Ascending aorta (tissue), 2 donors: ENCODE measurements around the gene VSIG4. TPM values are rescaled to one million over a fixed set of nuclear protein-coding genes. Genes with fewer than 3 reads are reported as not detected.

Experiments
- DNase-seq, 2 donors: peaks; one replicate each; pipeline ENCODE4 v3.0.0-alpha.2; 2019; ENCODE audit warnings: low spot score in 2 of 2
- H3K27ac ChIP-seq, 2 donors: fragments of 200-600 bp; sonication (generic); one replicate each; pipeline ENCODE4 v1.5.1; 2016 to 2017; ENCODE audit warnings: mild to moderate bottlenecking in 1 of 2
- H3K27me3 ChIP-seq: fragments of 200-600 bp; sonication (generic); one replicate; pipeline ENCODE4 v1.5.1; 2017
- H3K36me3 ChIP-seq, 2 donors: fragments of 200-600 bp; sonication (generic); one replicate each; pipeline ENCODE4 v1.5.1; 2016
- H3K4me1 ChIP-seq, 2 donors: fragments of 200-600 bp; sonication (generic); one replicate each; pipeline ENCODE4 v1.5.1; 2016 to 2017; ENCODE audit warnings: mild to moderate bottlenecking in 1 of 2
- H3K4me3 ChIP-seq, 2 donors: fragments of 200-600 bp; sonication (generic); one replicate each; pipeline ENCODE4 v1.5.1; 2016 to 2017; ENCODE audit warnings: mild to moderate bottlenecking in 1 of 2
- H3K9me3 ChIP-seq, 2 donors: fragments of 200-600 bp; sonication (generic); one replicate each; pipeline ENCODE4 v1.5.1; 2016
- intact Hi-C: fragments of 100-400 bp; cut with DNase I; formaldehyde crosslinking; loops from one replicate; pipeline ENCODE4 v1.15.1; 2023
- total RNA-seq: library from RNA; depleted of rRNA; stranded (reverse); fragments of >200 nt; gene quantifications from one replicate; pipeline ENCODE4 v1.1.0, GENCODE V29; 2016
- TF ChIP-seq, protein P1 (sequence below), 3 experiments: fragments of 200-600 bp in 2 of 3; fragments of 450-650 bp in 1 of 3; sonication (generic) in 2 of 3; IDR thresholded peaks; one replicate each; pipeline ENCODE4 v1.5.1; 2016 to 2019; ENCODE audit warnings: antibody characterized with exemption in 3 of 3, mild to moderate bottlenecking in 1 of 3, moderate library complexity in 1 of 3

VSIG4 gene
- total RNA-seq, 1 donor from 2014 or later: 157 TPM

DNA sequence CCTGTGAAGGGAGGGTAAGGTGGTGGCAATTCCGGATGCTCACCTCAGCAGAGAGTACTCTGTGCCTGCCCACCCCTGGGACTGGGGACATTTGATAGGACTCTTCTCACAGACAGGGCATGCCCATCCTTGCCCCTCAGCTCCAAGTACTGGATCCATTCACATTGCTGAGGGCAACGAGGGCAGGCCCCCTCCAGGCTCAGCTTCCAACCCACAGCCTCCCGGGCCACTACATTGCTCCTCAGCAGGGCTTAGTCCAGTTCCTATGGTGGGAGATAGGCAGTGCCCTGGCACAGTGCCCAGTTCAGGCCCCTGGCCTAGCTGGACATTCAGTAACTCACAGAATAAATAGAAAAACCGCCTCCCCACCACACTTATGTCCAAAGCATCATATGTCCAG is 15.1 kb upstream of the VSIG4 start:
- TF ChIP-seq, protein P1, sequence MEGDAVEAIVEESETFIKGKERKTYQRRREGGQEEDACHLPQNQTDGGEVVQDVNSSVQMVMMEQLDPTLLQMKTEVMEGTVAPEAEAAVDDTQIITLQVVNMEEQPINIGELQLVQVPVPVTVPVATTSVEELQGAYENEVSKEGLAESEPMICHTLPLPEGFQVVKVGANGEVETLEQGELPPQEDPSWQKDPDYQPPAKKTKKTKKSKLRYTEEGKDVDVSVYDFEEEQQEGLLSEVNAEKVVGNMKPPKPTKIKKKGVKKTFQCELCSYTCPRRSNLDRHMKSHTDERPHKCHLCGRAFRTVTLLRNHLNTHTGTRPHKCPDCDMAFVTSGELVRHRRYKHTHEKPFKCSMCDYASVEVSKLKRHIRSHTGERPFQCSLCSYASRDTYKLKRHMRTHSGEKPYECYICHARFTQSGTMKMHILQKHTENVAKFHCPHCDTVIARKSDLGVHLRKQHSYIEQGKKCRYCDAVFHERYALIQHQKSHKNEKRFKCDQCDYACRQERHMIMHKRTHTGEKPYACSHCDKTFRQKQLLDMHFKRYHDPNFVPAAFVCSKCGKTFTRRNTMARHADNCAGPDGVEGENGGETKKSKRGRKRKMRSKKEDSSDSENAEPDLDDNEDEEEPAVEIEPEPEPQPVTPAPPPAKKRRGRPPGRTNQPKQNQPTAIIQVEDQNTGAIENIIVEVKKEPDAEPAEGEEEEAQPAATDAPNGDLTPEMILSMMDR (IDR thresholded peaks at IDR 0.05): no peak
- Histone ChIP-seq H3K27me3 (no peaks in the 10 kb centered on the region), H3K36me3 (no peaks in the 10 kb centered on the region), H3K27ac (no peak overlapping the region), H3K4me1 (no peaks in the 10 kb centered on the region), H3K4me3 (no peak overlapping the region), H3K9me3 (no peaks in the 10 kb centered on the region)
- no peak for DNase-seq
- intact Hi-C loops: no loop called here

DNA sequence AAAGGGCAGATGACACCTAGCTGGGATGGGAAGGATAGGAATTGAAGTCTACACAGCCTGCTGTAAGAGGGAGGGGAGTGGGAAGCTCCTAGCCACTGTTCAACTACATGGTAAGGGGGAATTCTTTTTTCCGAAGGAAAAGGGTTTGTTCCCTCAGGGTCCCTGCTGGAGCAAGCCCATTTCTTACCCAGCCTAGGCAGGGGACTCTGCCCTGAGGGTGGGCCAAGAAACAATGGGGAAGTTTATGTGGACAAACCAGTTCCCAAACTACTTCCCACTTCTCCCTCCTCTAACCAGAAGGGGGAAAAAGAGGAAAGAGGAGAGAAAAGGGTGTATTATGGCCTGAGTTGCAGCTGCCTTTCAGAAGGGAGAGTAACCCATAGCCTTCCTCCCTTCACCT is 13.5 kb upstream of the VSIG4 start:
- Histone ChIP-seq H3K27me3 (no peaks in the 10 kb centered on the region), H3K9me3 (no peaks in the 10 kb centered on the region), H3K4me1 (no peaks in the 10 kb centered on the region), H3K36me3 (no peaks in the 10 kb centered on the region), H3K27ac (no peak overlapping the region), H3K4me3 (no peak overlapping the region)
- intact Hi-C loops: no loop called here
- no peak for DNase-seq
- TF ChIP-seq, protein P1 (IDR thresholded peaks at IDR 0.05): no peak

DNA sequence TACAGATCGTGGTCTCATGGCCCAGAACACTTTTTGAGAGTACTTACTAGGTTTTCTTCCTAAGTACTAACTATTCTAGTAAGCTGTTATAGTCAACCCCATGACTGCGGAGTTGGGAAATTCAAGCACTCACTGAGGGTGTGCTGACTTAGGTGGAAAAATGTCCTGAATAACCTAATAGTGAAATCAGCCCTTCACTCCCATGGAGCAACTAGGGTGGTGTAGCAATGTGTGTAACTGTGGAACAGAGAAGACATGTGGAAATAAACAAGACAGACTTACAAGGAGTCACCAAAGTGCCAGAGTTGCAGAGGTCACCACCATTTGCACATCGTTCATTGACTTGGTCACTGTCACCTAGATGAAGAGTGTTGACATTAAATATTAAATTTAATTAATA is 12.1 kb upstream of the VSIG4 start:
- Histone ChIP-seq H3K36me3 (no peaks in the 10 kb centered on the region), H3K9me3 (no peaks in the 10 kb centered on the region), H3K27me3 (no peaks in the 10 kb centered on the region), H3K4me3 (no peak overlapping the region), H3K4me1 (no peaks in the 10 kb centered on the region), H3K27ac (no peak overlapping the region)
- TF ChIP-seq, protein P1 (IDR thresholded peaks at IDR 0.05): no peak
- peak in 1 of 2 donors; percentile 66 for DNase-seq
- intact Hi-C loops: no loop called here

DNA sequence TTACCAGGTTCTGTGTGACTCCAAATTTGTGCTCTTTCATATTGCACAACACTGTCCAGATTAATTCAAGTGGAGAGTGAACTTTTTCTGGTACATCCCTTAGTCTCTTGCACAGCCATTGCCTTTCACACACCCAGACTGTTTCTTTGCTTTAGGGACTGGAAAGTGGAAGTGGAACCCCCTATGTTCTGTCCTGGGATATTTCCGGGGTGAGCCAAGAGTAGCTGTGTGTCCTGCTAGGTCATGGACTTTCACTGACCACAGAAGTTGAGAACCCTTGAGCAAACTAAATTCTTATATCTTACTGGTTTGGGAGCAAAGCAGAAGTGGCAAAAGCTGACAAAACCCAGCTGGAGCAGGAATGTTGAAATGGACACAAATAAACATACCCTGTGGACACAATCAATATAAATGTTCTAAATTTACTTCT is 10.3 kb upstream of the VSIG4 start:
- no peaks in the 10 kb centered on the region for H3K9me3 ChIP-seq
- no peaks in the 10 kb centered on the region for H3K36me3 ChIP-seq
- intact Hi-C loops: no loop called here
- TF ChIP-seq, protein P1 (IDR thresholded peaks at IDR 0.05): no peak
- no peak overlapping the region for H3K27ac ChIP-seq
- no peak overlapping the region for H3K4me3 ChIP-seq
- H3K27me3 ChIP-seq: no peaks in the 10 kb centered on the region
- peak in 1 of 2 donors; percentile 66 for DNase-seq
- H3K4me1 ChIP-seq: no peaks in the 10 kb centered on the region

DNA sequence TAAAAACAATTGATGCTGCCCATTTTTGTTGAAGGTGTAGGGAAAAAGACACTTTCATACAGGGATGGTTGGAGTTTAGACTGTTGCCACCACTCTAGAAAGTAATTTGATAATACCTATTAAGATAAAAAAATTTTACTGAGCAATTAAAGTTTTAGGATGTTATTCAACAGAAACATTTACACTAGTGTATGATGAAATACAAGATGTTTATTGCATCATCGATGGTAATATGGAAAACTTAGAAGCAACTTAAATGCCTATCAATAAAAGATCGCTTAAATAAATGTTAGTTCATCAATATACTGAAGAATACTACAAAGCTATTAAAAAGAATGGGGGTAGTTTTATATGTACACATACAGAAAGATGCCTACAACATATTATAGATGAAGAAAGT is 9.2 kb upstream of the VSIG4 start:
- intact Hi-C loops: no loop called here
- Histone ChIP-seq H3K36me3 (no peaks in the 10 kb centered on the region), H3K4me3 (no peak overlapping the region), H3K27ac (no peak overlapping the region), H3K27me3 (no peaks in the 10 kb centered on the region), H3K9me3 (no peaks in the 10 kb centered on the region), H3K4me1 (no peaks in the 10 kb centered on the region)
- TF ChIP-seq, protein P1 (IDR thresholded peaks at IDR 0.05): no peak
- no peak for DNase-seq

DNA sequence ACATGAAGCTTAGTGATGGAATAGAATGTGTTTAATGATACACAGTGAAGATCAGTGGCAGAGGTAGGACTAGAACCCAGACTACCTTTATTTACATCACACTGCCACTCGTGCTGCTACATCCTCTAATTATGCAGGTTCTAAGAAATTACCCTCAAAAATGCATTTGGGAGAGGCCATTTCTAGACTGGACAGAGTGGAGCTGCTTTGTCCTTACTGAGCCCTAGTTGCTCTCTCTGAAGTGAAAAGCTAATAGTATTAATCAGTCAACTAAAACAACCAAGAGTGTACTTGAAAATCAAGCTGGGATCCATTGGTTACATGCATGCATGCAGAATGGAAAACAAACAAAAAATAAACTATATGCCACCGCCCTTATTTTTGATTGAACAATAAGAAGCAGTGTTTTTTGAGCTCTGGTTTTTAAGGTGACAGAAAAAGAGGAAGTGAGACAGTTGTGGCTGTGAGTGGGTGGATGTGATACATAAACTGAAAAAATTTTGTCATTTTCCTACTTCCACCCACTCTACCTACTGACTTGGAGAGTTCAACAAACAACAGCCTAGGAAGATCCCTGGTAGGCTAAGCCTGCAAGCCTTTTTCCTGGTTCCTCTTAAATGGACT is 6.8 kb upstream of the VSIG4 start:
- no peaks in the 10 kb centered on the region for H3K27me3 ChIP-seq
- intact Hi-C loops: no loop called here
- TF ChIP-seq, protein P1 (IDR thresholded peaks at IDR 0.05): no peak
- H3K9me3 ChIP-seq: no peaks in the 10 kb centered on the region
- H3K4me1 ChIP-seq: no peaks in the 10 kb centered on the region
- no peaks in the 10 kb centered on the region for H3K36me3 ChIP-seq
- no peak overlapping the region for H3K4me3 ChIP-seq
- DNase-seq: no peak
- H3K27ac ChIP-seq: no peak overlapping the region
